T-helper 1 cell (primary cell): ENCODE results near the gene UGT1A5.

Experiments
- DNase-seq, 5 donors: peaks; one replicate each; pipeline ENCODE4 v3.0.0-alpha.2; 2012 to 2020

Gene UGT1A5

GRCh38 chr2:233811087-233811486, 98.4 kb downstream of the UGT1A5 start:
- DNase-seq: no peak

GRCh38 chr2:233811732-233812131, 99.0 kb downstream of the UGT1A5 start:
- no peak for DNase-seq

- DNase-seq: no peak
Observed at GRCh38 chr2:233813236-233814055, 100.7 kb downstream of the UGT1A5 start.

GRCh38 chr2:233814056-233814835, 101.5 kb downstream of the UGT1A5 start:
- DNase-seq: no peak

DNA sequence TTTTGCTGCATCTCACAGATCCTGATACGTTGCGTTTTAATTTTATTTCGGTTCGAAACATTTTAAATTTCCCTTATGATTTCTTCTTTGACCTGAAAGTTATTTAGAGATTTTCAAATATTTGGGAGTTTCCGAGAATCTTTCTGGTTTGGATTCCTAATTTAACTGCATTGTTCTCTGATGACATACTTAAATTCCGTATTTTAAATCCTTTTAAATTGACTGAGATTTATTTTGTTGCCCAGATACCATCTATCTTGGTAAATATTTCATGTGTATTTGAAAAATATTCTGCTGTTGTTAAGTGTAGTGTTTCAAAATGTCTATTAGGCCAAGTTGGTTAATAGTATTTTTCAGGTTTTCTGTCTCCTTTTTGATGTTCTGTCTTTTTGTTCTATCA, 103.2 kb downstream of the UGT1A5 start:
- DNase-seq: no peak

GRCh38 chr2:233816334-233816733, 103.6 kb downstream of the UGT1A5 start:
- no peak for DNase-seq

- DNase-seq: no peak
Observed at GRCh38 chr2:233816771-233817170, 104.1 kb downstream of the UGT1A5 start.

DNA sequence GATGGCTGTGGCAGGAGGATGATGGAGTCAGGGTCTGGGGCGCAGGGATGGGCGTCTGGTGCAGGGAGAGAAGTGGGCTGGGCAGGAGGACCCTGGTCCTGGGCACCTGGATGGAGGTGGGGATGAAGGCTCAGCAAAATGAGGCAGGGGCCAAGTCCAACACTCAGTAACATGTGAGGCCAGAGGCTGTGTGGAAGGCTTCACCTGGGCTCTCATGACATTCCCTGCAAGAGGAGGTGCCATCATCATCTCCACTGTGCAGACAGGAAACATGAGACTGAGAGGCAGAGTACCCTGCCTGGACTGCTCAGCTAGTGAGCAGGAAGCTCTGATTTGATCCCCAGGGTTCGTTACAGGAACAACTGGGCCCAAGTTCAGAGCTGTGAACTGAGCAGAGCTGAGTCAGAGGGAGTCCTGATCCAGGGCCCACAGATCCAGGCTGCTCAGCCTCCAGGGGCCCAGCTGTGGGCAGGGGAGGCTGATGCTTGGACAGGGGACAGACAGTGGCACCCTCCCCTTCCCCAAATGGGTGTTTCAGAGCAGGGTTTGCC, 104.7 kb downstream of the UGT1A5 start:
- peak in 1 of 5 donors; percentile 4 for DNase-seq

DNA sequence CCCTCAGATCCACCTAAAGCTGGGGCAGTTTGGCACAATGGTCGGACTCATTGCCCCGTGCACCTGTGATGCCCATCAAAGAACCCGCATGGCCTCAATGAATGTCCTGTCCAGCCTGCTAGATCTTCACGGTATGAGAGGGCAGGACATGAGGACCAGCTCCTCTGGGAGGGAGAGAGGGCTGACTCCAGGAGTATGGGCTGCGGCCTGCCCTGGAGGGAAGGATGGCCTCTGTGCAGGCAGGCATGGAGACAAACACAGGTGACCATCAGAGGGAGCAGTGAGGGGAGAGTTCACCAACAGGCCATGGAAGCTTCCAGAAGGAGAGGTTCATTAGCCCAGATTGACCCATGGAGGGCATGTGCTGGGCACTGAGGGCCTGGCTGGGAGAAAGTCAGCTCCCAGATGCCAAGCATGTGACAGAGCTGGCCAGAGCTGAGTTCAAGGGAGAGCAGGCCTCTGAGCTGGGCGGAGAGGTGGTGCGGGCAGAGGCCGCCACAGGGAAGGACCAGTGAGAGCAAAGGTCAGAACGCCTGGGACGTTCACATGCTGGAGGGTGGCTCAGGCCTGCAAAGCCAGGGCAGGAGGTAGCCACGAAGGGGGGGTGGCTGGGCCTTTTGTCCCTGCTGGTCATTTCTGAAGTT, 105.4 kb downstream of the UGT1A5 start:
- peak in 1 of 5 donors; percentile 3 for DNase-seq

- DNase-seq: no peak
Observed at GRCh38 chr2:233818639-233819621, 106.2 kb downstream of the UGT1A5 start.

DNA sequence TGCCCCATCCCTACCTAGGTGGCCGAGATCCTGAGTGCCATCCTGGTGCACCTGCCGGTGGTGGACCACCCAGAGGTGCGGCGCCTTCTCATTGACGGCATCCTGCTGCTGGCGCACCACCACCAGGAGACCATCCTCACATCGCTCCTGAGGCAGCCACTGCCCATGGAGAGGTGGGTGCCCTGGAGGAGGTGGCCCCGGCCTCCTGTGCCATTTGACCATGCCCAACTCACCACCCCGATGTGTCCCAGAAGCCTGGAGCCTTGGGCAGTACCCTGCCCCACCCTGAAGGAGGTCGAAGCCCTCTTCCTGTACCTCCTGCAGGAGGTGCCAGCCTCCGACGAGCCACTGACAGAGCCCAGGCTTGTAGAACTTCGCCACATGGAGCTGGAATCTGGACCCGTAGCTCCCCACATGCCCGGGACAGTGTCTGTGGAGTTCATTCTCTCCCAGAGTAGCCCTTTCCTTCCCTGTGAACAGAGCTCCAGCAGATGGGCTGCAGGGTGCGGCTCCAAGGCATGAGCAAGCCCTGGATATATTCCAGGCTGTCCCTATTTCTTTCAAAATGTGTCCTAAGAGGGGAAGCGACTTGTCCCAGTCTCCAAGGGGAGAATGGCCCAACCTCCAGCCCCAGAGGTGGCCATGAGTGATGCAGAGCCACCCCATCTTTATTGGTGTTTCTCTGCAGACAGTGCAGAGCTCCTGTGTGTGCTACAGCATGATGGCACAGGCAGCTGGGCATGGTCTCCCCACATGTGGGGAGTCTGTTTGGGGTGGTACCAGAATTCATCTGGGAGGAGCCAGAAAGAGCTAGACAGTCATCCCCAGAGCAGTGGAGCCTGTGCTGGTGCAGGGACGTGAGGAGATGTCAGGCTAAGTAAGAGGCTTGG, 107.4 kb downstream of the UGT1A5 start:
- DNase-seq: no peak

DNA sequence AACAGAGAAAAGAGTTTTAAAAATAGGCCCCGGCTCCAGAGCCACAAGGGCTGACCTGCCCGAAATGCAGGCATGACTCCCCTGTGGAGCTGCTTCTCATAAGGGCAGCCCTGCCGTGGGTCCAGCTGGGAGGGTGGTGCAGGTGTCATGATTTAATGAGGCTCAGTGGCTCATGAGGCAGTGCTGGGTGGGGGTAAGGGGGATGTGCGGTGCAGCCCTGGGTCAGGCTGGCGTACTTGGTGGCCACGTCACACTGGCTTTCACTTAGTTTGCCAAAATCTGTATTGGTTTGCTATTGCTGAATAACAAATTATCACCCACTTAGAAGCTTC, 108.0 kb downstream of the UGT1A5 start:
- no peak for DNase-seq

DNA sequence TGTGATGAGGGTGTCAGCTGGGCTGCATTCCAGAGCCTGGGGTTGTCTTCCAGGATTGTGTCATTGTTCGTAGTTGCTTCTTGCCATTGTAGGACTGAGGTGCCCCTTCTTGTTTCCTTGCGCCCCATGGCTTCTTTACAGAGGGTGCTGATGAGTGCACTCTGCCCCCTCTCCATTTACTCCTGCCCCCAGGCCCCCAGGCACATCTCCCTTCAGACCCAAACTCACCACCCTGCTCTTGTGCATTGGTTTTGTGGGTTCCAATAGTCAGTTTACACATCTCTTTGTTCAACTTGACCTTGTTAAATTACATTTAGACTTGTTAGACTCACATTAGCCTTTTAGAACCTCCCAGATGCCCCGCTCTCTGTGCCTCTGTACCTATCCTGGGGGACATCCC, 108.5 kb downstream of the UGT1A5 start:
- DNase-seq: no peak

DNA sequence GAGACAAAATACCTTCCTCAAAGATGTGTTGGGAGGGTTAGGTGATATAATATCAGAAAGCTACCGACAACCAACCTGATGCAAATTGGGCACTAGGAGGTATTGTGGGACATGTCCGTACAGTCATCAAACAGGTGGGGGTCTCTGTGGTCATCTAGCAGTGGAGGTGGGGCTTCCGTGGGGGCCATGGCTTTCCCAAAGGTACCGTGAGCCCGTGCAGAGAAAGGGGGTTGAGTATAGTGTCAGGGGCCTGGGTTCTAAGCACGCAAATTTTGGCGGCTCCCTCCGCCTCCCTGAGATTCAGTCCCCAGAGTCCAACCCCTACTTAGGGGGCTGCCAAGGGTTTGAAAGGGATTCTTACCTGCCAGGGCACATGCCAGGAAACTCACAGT, 109.0 kb downstream of the UGT1A5 start:
- DNase-seq: no peak

DNA sequence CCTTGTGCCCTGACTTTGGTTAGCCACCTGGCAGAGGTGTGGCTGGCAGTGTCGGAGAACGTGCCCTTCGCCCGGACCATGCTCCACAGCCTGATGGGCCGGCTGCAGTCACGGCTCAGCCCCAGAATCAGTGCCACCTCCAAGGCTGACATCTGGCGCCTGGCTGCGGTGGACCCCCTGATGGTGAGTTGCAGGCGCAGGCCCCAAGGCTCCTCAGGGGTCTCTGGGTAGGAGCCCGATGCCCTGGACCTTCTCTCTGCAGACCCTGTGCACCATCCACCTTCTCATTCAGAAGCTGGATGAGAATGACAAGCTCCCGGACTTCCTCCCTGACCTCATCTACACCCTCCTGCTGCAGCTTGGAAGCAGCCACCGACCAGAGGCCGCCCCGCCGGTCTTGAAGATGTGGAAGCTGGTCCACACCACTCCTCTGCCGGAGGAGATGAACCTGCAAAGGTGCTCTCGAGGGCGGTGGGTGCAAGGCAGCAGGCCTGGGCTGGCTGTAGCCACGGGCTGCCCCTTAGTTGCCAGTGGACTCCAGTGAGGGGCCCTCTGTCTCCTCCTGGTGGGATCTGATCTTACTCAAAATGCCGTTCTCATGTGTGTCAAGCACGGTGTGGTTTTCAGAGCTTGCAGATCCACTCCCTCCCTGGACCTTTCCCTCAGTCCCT, 109.5 kb downstream of the UGT1A5 start:
- DNase-seq: no peak
